ENCODE measurements around the gene APOB. TPM values are rescaled to one million over a fixed set of nuclear protein-coding genes. Genes with fewer than 3 reads are reported as not detected.

Gene APOB
- total and polyA plus RNA-seq, 2 of the 13 experiments (the other 11 are each of a cell fraction or from before 2014, with no cell fraction given) = 1,569 to 2,515 TPM

DNA sequence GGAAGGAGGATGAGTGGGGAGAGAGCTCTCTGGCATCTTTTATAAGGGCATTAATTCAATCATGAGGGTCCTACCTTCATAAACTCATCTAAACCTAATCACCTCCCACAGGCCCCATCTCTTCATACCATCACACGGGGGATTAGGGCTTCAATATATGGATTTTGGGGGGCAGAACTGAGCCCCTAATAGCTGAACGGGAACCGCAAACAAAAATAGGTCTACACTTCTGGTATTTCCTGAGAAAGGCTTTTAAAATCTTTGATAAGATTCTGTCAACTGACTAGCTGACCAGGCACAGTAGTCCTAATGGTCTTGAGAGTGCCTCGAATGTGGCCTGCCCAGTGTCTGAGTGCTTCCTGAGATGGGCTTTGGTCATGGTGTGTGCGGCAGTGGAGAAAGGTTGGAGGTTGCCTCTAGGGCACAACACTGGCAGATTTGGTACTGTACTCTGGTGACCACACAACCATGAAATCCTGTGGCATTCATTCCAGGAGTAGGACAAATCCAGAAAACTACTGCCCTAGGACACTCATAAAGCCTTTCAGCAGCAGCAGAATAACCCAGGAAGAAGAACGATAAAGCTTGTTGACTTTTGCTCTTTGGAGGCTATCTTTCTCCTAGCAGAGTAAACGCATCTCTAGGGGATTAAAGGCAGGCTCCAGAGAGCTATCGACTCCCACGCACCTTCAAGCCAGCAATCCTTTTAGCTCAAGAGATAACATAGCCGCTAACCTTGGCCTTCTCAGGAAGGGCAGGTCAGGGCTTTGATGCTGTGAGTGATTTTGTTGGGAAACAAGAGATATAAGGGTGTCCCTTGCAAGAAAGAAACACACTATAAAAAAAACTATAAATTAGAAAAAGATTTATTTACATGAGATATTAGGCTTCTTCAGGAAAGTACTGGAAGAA lies 12.3 kb upstream of the APOB start (continued):
- TF ChIP-seq, protein P1, sequence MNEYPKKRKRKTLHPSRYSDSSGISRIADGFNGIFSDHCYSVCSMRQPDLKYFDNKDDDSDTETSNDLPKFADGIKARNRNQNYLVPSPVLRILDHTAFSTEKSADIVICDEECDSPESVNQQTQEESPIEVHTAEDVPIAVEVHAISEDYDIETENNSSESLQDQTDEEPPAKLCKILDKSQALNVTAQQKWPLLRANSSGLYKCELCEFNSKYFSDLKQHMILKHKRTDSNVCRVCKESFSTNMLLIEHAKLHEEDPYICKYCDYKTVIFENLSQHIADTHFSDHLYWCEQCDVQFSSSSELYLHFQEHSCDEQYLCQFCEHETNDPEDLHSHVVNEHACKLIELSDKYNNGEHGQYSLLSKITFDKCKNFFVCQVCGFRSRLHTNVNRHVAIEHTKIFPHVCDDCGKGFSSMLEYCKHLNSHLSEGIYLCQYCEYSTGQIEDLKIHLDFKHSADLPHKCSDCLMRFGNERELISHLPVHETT (CRISPR knock-in tag; conservative IDR thresholded peaks at IDR 0.05) = peak; percentile 76; the same call in 1 of the 2 replicates
- TF ChIP-seq, protein P2, sequence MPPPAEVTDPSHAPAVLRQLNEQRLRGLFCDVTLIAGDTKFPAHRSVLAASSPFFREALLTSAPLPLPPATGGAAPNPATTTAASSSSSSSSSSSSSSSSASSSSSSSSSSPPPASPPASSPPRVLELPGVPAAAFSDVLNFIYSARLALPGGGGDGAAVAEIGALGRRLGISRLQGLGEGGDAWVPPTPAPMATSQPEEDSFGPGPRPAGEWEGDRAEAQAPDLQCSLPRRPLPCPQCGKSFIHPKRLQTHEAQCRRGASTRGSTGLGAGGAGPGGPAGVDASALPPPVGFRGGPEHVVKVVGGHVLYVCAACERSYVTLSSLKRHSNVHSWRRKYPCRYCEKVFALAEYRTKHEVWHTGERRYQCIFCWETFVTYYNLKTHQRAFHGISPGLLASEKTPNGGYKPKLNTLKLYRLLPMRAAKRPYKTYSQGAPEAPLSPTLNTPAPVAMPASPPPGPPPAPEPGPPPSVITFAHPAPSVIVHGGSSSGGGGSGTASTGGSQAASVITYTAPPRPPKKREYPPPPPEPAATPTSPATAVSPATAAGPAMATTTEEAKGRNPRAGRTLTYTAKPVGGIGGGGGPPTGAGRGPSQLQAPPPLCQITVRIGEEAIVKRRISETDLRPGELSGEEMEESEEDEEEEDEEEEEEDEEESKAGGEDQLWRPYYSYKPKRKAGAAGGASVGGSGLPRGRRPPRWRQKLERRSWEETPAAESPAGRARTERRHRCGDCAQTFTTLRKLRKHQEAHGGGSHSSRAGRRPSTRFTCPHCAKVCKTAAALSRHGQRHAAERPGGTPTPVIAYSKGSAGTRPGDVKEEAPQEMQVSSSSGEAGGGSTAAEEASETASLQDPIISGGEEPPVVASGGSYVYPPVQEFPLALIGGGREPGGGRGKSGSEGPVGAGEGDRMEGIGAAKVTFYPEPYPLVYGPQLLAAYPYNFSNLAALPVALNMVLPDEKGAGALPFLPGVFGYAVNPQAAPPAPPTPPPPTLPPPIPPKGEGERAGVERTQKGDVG (CRISPR knock-in tag; IDR thresholded peaks at IDR 0.05; ENCODE audit: borderline replicate concordance) = peak; percentile 79; the same call in 1 of the 2 replicates
- TF ChIP-seq HNRNPL (IDR thresholded peaks at IDR 0.05; ENCODE audit: low read depth, low read length) = 0 out of 2 replicates have a peak, but pooled peaks have one; percentile 42
- peak; percentile 71 for TF ChIP-seq GATAD1 (CRISPR knock-in tag; IDR thresholded peaks at IDR 0.05)
- TF ChIP-seq MEIS2 (CRISPR knock-in tag; IDR thresholded peaks at IDR 0.05) = peak; percentile 98
- TF ChIP-seq, protein P3, sequence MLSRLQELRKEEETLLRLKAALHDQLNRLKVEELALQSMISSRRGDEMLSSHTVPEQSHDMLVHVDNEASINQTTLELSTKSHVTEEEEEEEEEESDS (CRISPR knock-in tag; IDR thresholded peaks at IDR 0.05; ENCODE audit: borderline replicate concordance) = 0 out of 2 replicates have a peak, but pooled peaks have one; percentile 75
- TF ChIP-seq MTF1 (CRISPR knock-in tag; IDR thresholded peaks at IDR 0.05) = no peak
- TF ChIP-seq, protein P4, sequence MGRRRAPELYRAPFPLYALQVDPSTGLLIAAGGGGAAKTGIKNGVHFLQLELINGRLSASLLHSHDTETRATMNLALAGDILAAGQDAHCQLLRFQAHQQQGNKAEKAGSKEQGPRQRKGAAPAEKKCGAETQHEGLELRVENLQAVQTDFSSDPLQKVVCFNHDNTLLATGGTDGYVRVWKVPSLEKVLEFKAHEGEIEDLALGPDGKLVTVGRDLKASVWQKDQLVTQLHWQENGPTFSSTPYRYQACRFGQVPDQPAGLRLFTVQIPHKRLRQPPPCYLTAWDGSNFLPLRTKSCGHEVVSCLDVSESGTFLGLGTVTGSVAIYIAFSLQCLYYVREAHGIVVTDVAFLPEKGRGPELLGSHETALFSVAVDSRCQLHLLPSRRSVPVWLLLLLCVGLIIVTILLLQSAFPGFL (CRISPR knock-in tag; IDR thresholded peaks at IDR 0.05) = no peak
- TF ChIP-seq KLF16 (CRISPR knock-in tag; IDR thresholded peaks at IDR 0.05) = peak in 1 of 2 experiments; percentile 99; a peak in 2 of 4 replicates
- peak; percentile 54; the same call in 1 of the 2 replicates for TF ChIP-seq ZNF629 (CRISPR knock-in tag; conservative IDR thresholded peaks at IDR 0.05)
- TF ChIP-seq PHF8 (CRISPR knock-in tag; IDR thresholded peaks at IDR 0.05) = 0 out of 2 replicates have a peak, but pooled peaks have one; percentile 52
- peak; percentile 98 for TF ChIP-seq ZBTB20 (CRISPR knock-in tag; IDR thresholded peaks at IDR 0.05; ENCODE audit: borderline replicate concordance, low read depth)
- TF ChIP-seq, protein P5, sequence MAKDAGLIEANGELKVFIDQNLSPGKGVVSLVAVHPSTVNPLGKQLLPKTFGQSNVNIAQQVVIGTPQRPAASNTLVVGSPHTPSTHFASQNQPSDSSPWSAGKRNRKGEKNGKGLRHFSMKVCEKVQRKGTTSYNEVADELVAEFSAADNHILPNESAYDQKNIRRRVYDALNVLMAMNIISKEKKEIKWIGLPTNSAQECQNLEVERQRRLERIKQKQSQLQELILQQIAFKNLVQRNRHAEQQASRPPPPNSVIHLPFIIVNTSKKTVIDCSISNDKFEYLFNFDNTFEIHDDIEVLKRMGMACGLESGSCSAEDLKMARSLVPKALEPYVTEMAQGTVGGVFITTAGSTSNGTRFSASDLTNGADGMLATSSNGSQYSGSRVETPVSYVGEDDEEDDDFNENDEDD (CRISPR knock-in tag; IDR thresholded peaks at IDR 0.05; ENCODE audit: borderline replicate concordance) = peak; percentile 48; the same call in 1 of the 2 replicates
- 0 out of 2 replicates have a peak, but pooled peaks have one; percentile 54 for TF ChIP-seq ZFP90 (CRISPR knock-in tag; IDR thresholded peaks at IDR 0.05; ENCODE audit: borderline replicate concordance)
- TF ChIP-seq ZNF644 (CRISPR knock-in tag; IDR thresholded peaks at IDR 0.05; ENCODE audit: low read depth) = peak; percentile 81
- TF ChIP-seq ZBTB7A (CRISPR knock-in tag; IDR thresholded peaks at IDR 0.05) = peak; percentile 89; the same call in 1 of the 2 replicates
- peak; percentile 31; the same call in 1 of the 2 replicates for TF ChIP-seq RAD21 (CRISPR knock-in tag; IDR thresholded peaks at IDR 0.05)
- TF ChIP-seq U2AF1 (optimal IDR thresholded peaks at IDR 0.05; ENCODE audit: low read depth, low read length) = no peak

Data from HepG2 (cell line).